H9 (cell line): Measurements from ENCODE around the gene SRRD. TPM values are rescaled to one million over a fixed set of nuclear protein-coding genes. Genes with fewer than 3 reads are reported as not detected.

ENCODE experiments used
- DNase-seq: peaks from one replicate; pipeline ENCODE4 v3.0.0-alpha.2; 2017
- H2AFZ ChIP-seq: one replicate; pipeline ENCODE4 v1.6.1; 2013; ENCODE audit warnings: mild to moderate bottlenecking, low read length, control low read depth, moderate library complexity
- H2AK5ac ChIP-seq: 2 replicates; pipeline ENCODE4 v1.6.1; 2013; ENCODE audit warnings: low read length, control low read depth, mixed read lengths; ENCODE audit not compliant: insufficient read length
- H2BK120ac ChIP-seq: one replicate; pipeline ENCODE4 v1.6.1; 2013; ENCODE audit warnings: low read depth, mild to moderate bottlenecking, low read length, control low read depth, inconsistent platforms; ENCODE audit not compliant: poor library complexity, severe bottlenecking
- H2BK12ac ChIP-seq: 2 replicates; pipeline ENCODE4 v1.6.1; 2013; ENCODE audit warnings: low read length, control low read depth, mixed read lengths, low read depth; ENCODE audit not compliant: insufficient read length
- H2BK15ac ChIP-seq: 2 replicates; pipeline ENCODE4 v1.6.1; 2013; ENCODE audit warnings: low read depth, low read length, control low read depth
- H2BK20ac ChIP-seq: one replicate; pipeline ENCODE4 v1.6.1; 2013; ENCODE audit warnings: low read depth, mild to moderate bottlenecking, low read length, control low read depth, inconsistent platforms; ENCODE audit not compliant: poor library complexity, severe bottlenecking
- H2BK5ac ChIP-seq: 2 replicates; pipeline ENCODE4 v1.6.1; 2013; ENCODE audit warnings: low read length, control low read depth, mixed read lengths; ENCODE audit not compliant: insufficient read length
- H3K14ac ChIP-seq: 2 replicates; pipeline ENCODE4 v1.6.1; 2013; ENCODE audit warnings: low read length, control low read depth; ENCODE audit not compliant: insufficient read depth
- H3K18ac ChIP-seq: 2 replicates; pipeline ENCODE4 v1.6.1; 2013; ENCODE audit warnings: low read depth, mild to moderate bottlenecking, mixed read lengths, low read length, control low read depth; ENCODE audit not compliant: insufficient read length
- H3K23ac ChIP-seq: 2 replicates; pipeline ENCODE4 v1.6.1; 2013; ENCODE audit warnings: low read length, control low read depth, mixed read lengths, low read depth; ENCODE audit not compliant: insufficient read length
- H3K23me2 ChIP-seq: 2 replicates; pipeline ENCODE4 v1.6.1; 2013; ENCODE audit warnings: low read depth, mild to moderate bottlenecking, mixed read lengths, low read length, control low read depth; ENCODE audit not compliant: insufficient read length, poor library complexity, severe bottlenecking
- H3K27ac ChIP-seq: 2 replicates; pipeline ENCODE4 v1.5.1; 2013; ENCODE audit warnings: low read length, control low read depth, mixed read lengths, low read depth; ENCODE audit not compliant: insufficient read length
- H3K27me3 ChIP-seq: 2 replicates; pipeline ENCODE4 v1.6.1; 2013; ENCODE audit warnings: low read length, control low read depth, inconsistent platforms; ENCODE audit not compliant: insufficient read depth
- H3K4ac ChIP-seq: 2 replicates; pipeline ENCODE4 v1.6.1; 2013; ENCODE audit warnings: low read depth, mild to moderate bottlenecking, control low read depth, inconsistent platforms, low read length, moderate library complexity
- H3K4me1 ChIP-seq: 2 replicates; pipeline ENCODE4 v1.6.1; 2013; ENCODE audit warnings: low read length, control low read depth, inconsistent platforms; ENCODE audit not compliant: insufficient read depth
- H3K4me2 ChIP-seq: 2 replicates; pipeline ENCODE4 v1.6.1; 2013; ENCODE audit warnings: low read length, control low read depth, mixed read lengths; ENCODE audit not compliant: insufficient read length, insufficient read depth
- H3K56ac ChIP-seq: 2 replicates; pipeline ENCODE4 v1.6.1; 2013; ENCODE audit warnings: low read depth, mild to moderate bottlenecking, mixed read lengths, low read length, control low read depth; ENCODE audit not compliant: insufficient read length
- H3K79me1 ChIP-seq: 2 replicates; pipeline ENCODE4 v1.6.1; 2013; ENCODE audit warnings: low read depth, mild to moderate bottlenecking, moderate library complexity, low read length, control low read depth, inconsistent platforms; ENCODE audit not compliant: insufficient read depth, poor library complexity, severe bottlenecking
- H3K79me2 ChIP-seq: 2 replicates; pipeline ENCODE4 v1.6.1; 2013; ENCODE audit warnings: low read length, control low read depth, inconsistent platforms; ENCODE audit not compliant: insufficient read depth
- H3K9ac ChIP-seq: 2 replicates; pipeline ENCODE4 v1.6.1; 2013; ENCODE audit warnings: low read length, control low read depth, mixed read lengths; ENCODE audit not compliant: insufficient read length; ENCODE audit errors: extremely low read depth
- H3K9me3 ChIP-seq: one replicate; pipeline ENCODE4 v1.6.1; 2013; ENCODE audit warnings: low read depth, low read length, inconsistent platforms; ENCODE audit not compliant: control insufficient read depth
- H3T11ph ChIP-seq: one replicate; pipeline ENCODE4 v1.6.1; 2013; ENCODE audit warnings: mild to moderate bottlenecking, low read length, control low read depth, inconsistent platforms
- H4K20me1 ChIP-seq: one replicate; pipeline ENCODE4 v1.6.1; 2013; ENCODE audit not compliant: control insufficient read depth, insufficient read length, insufficient read depth
- H4K5ac ChIP-seq: 2 replicates; pipeline ENCODE4 v1.6.1; 2013; ENCODE audit warnings: low read depth, mild to moderate bottlenecking, mixed read lengths, low read length, control low read depth; ENCODE audit not compliant: insufficient read length
- H4K8ac ChIP-seq: replicated peaks from 2 replicates; pipeline ENCODE4 v1.6.1; 2013; ENCODE audit warnings: low read length, control low read depth, mixed read lengths, low read depth; ENCODE audit not compliant: insufficient read length
- H4K91ac ChIP-seq: 2 replicates; pipeline ENCODE4 v1.6.1; 2013; ENCODE audit warnings: low read depth, mild to moderate bottlenecking, moderate library complexity, mixed read lengths, low read length, control low read depth; ENCODE audit not compliant: insufficient read length
- H3K27ac Mint-ChIP-seq, 3 experiments: 2 replicates in 2 of 3; 3 replicates in 1 of 3; pipeline ENCODE4 v1.8.0; 2020 to 2021; ENCODE audit warnings: mixed read lengths in 3 of 3, mild to moderate bottlenecking in 1 of 3, moderate library complexity in 1 of 3
- H3K27me3 Mint-ChIP-seq: 2 replicates; pipeline ENCODE4 v1.8.0; 2021; ENCODE audit warnings: low read depth, mild to moderate bottlenecking, moderate library complexity, mixed read lengths
- H3K36me3 Mint-ChIP-seq, 3 experiments: 2 replicates in 2 of 3; 3 replicates in 1 of 3; pipeline ENCODE4 v1.8.0; 2020 to 2021; ENCODE audit warnings: low read depth in 3 of 3, mixed read lengths in 3 of 3; ENCODE audit not compliant: insufficient read depth in 1 of 3
- H3K4me1 Mint-ChIP-seq, 2 experiments: 2 replicates each; pipeline ENCODE4 v1.8.0; 2020; ENCODE audit warnings: mixed read lengths in 2 of 2
- H3K4me3 Mint-ChIP-seq, 2 experiments: 2 replicates in 1 of 2; 3 replicates in 1 of 2; pipeline ENCODE4 v1.8.0; 2020 to 2021; ENCODE audit warnings: mild to moderate bottlenecking in 2 of 2, mixed read lengths in 2 of 2, moderate library complexity in 1 of 2
- H3K9me3 Mint-ChIP-seq, 2 experiments: 2 replicates in 1 of 2; 3 replicates in 1 of 2; pipeline ENCODE4 v1.8.0; 2020; ENCODE audit warnings: mild to moderate bottlenecking in 2 of 2, mixed read lengths in 2 of 2, moderate library complexity in 1 of 2
- CTCF ChIP-seq: fragments of 200-600 bp; sonication (generic); conservative IDR thresholded peaks from 3 replicates; pipeline ENCODE4 v1.8.0; 2021; ENCODE audit warnings: antibody characterized with exemption, mild to moderate bottlenecking
- WGBS: extraction: QIAGEN DNeasy Blood & Tissue Kit; methylation state at CpG from one replicate; pipeline ENCODE4 v1.1.7; 2013; ENCODE audit warnings: missing lambda C conversion rate, low lambda C conversion rate, mixed read lengths; ENCODE audit not compliant: insufficient read length; ENCODE audit errors: extremely low coverage; 5-methylcytosine and 5-hydroxymethylcytosine counted together
- total RNA-seq: library from RNA; stranded (reverse); gene quantifications from 2 replicates; pipeline ENCODE4 v1.2.1, GENCODE V29; 2021

SRRD gene
- total RNA-seq, 1 experiment from 2014 or later, result 36.0 TPM

GRCh38 chr22:26450453-26451185, 33.1 kb upstream of the SRRD start:
- no peak overlapping the region for H3K14ac ChIP-seq
- H2BK20ac ChIP-seq, result no peak overlapping the region
- no peak overlapping the region for H3K18ac ChIP-seq
- H3K27ac ChIP-seq, result no peak overlapping the region
- no peaks in the 10 kb centered on the region for H3K79me2 ChIP-seq
- no peak overlapping the region for H3K4me2 ChIP-seq
- H3K27me3 Mint-ChIP-seq, result no peaks in the 10 kb centered on the region
- H3T11ph ChIP-seq, result no peak overlapping the region
- no peak overlapping the region for H3K4ac ChIP-seq
- no peak overlapping the region for H4K91ac ChIP-seq
- H2AK5ac ChIP-seq, result no peak overlapping the region
- no peak overlapping the region for H3K4me3 Mint-ChIP-seq
- no peak overlapping the region for H2BK5ac ChIP-seq
- H3K23ac ChIP-seq, result no peak overlapping the region
- H2BK15ac ChIP-seq, result no peak overlapping the region
- no peak overlapping the region for H3K56ac ChIP-seq
- no peak overlapping the region for H4K8ac ChIP-seq
- H4K20me1 ChIP-seq, result no peaks in the 10 kb centered on the region
- H3K27ac Mint-ChIP-seq, result no peak overlapping the region
- no peak overlapping the region for H3K9ac ChIP-seq
- H3K9me3 Mint-ChIP-seq, result no peaks in the 10 kb centered on the region
- no peak; the same call in 2 of the 3 replicates for TF ChIP-seq CTCF
- H3K23me2 ChIP-seq, result no peaks in the 10 kb centered on the region
- no peak overlapping the region for H4K5ac ChIP-seq
- H3K36me3 Mint-ChIP-seq, result peaks cover 10 to 38% (median 34%) of the 10 kb centered on the region in 3 experiments; a peak in 6 of 7 replicates
- H3K9me3 ChIP-seq, result no peaks in the 10 kb centered on the region
- no CpG with 5 or more reads among the region's 9 CpGs for WGBS
- H3K79me1 ChIP-seq, result no peaks in the 10 kb centered on the region
- no peaks in the 10 kb centered on the region for H3K4me1 ChIP-seq
- no peaks in the 10 kb centered on the region for H3K27me3 ChIP-seq
- no peak overlapping the region for H2BK12ac ChIP-seq
- H2AFZ ChIP-seq, result no peak overlapping the region
- peaks cover 2 to 5% of the 10 kb centered on the region in 2 experiments; a peak in 3 of 4 replicates for H3K4me1 Mint-ChIP-seq
- H2BK120ac ChIP-seq, result no peak overlapping the region
- DNase-seq, result no peak
